ENCODE results near the gene ZCCHC10. TPM values are rescaled to one million over a fixed set of nuclear protein-coding genes. Genes with fewer than 3 reads are reported as not detected.

ZCCHC10 gene
- total and polyA plus RNA-seq, 9 of the 15 experiments (the other 6 are each of a cell fraction or from before 2014, with no cell fraction given): 11.9 to 146 (median 51.8) TPM

- TF ChIP-seq MBD2 (IDR thresholded peaks at IDR 0.05; ENCODE audit: borderline replicate concordance, low read depth) (peak; percentile 40; the same call in 1 of the 2 replicates), GATA2 (CRISPR knock-in tag; IDR thresholded peaks at IDR 0.05) (peak; percentile 58), ZNF512 (tag; IDR thresholded peaks at IDR 0.05) (no peak), SMAD1 (IDR thresholded peaks at IDR 0.05; ENCODE audit: low read depth, low read length, partially characterized antibody) (peak; percentile 78), DPF2 (IDR thresholded peaks at IDR 0.05) (no peak), ZNF197 (CRISPR knock-in tag; IDR thresholded peaks at IDR 0.05; ENCODE audit: low read depth) (no peak), TAF9B (IDR thresholded peaks at IDR 0.05; ENCODE audit: partially characterized antibody) (peak; percentile 86), RUNX1 (IDR thresholded peaks at IDR 0.05; ENCODE audit: low read depth) (no peak), POU5F1 (IDR thresholded peaks at IDR 0.05; ENCODE audit: borderline replicate concordance, low read depth, low read length, partially characterized antibody) (no peak), TCF7L2 (IDR thresholded peaks at IDR 0.05; ENCODE audit: low read depth, low read length) (no peak), HOXB6 (CRISPR knock-in tag; IDR thresholded peaks at IDR 0.05; ENCODE audit: borderline replicate concordance) (no peak), STAT5A (IDR thresholded peaks at IDR 0.05; ENCODE audit: borderline replicate concordance, low read length) (no peak), DNMT1 (IDR thresholded peaks at IDR 0.05) (no peak), POLR2AphosphoS2 (IDR thresholded peaks at IDR 0.05; ENCODE audit: low read length) (no peak), CREB3 (tag; conservative IDR thresholded peaks at IDR 0.05; ENCODE audit: low read depth) (no peak; the same call in 1 of the 2 replicates), ZNF347 (CRISPR knock-in tag; IDR thresholded peaks at IDR 0.05; ENCODE audit: low read depth) (no peak), XRCC3 (IDR thresholded peaks at IDR 0.05) (no peak), U2AF2 (optimal IDR thresholded peaks at IDR 0.05; ENCODE audit: low read depth, low read length) (no peak)
- TF ChIP-seq, protein P1, sequence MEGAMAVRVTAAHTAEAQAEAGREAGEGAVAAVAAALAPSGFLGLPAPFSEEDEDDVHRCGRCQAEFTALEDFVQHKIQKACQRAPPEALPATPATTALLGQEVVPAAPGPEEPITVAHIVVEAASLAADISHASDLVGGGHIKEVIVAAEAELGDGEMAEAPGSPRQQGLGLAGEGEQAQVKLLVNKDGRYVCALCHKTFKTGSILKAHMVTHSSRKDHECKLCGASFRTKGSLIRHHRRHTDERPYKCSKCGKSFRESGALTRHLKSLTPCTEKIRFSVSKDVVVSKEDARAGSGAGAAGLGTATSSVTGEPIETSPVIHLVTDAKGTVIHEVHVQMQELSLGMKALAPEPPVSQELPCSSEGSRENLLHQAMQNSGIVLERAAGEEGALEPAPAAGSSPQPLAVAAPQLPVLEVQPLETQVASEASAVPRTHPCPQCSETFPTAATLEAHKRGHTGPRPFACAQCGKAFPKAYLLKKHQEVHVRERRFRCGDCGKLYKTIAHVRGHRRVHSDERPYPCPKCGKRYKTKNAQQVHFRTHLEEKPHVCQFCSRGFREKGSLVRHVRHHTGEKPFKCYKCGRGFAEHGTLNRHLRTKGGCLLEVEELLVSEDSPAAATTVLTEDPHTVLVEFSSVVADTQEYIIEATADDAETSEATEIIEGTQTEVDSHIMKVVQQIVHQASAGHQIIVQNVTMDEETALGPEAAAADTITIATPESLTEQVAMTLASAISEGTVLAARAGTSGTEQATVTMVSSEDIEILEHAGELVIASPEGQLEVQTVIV (CRISPR knock-in tag; IDR thresholded peaks at IDR 0.05; ENCODE audit: borderline replicate concordance): no peak
- TF ChIP-seq, protein P2, sequence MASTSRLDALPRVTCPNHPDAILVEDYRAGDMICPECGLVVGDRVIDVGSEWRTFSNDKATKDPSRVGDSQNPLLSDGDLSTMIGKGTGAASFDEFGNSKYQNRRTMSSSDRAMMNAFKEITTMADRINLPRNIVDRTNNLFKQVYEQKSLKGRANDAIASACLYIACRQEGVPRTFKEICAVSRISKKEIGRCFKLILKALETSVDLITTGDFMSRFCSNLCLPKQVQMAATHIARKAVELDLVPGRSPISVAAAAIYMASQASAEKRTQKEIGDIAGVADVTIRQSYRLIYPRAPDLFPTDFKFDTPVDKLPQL (IDR thresholded peaks at IDR 0.05; ENCODE audit: extremely low read depth, insufficient read length): peak; percentile 47
These were observed 25.4 kb upstream of the ZCCHC10 start, which contains the start of gene HSPA4 (continued) for GRCh38 chr5:133051542-133052316.
